ENCODE results near the gene ANGPTL2. TPM values are rescaled to one million over a fixed set of nuclear protein-coding genes. Genes with fewer than 3 reads are reported as not detected.

ANGPTL2 gene
- total RNA-seq, 1 donor from 2014 or later: 5.7 TPM

DNA sequence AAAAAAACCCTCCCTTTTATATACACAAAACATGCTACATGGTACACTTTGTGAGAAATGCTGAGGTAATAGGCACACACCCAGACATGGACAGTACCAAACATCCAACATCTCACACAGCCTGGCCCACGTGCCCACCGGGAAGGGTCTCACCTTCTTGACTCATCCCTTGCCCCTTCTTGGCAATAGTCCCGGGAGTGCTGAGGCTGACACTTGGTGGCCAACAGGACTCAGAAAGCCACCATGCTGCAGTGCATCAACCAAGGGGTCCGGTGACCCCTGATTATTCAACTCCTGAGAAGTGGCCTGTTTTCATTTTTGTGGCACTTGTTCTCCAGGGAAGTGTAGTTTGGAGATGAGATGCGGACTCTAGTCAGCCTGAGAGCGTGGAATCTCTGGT, 35.0 kb downstream of the ANGPTL2 start:
- TF ChIP-seq, protein P1, sequence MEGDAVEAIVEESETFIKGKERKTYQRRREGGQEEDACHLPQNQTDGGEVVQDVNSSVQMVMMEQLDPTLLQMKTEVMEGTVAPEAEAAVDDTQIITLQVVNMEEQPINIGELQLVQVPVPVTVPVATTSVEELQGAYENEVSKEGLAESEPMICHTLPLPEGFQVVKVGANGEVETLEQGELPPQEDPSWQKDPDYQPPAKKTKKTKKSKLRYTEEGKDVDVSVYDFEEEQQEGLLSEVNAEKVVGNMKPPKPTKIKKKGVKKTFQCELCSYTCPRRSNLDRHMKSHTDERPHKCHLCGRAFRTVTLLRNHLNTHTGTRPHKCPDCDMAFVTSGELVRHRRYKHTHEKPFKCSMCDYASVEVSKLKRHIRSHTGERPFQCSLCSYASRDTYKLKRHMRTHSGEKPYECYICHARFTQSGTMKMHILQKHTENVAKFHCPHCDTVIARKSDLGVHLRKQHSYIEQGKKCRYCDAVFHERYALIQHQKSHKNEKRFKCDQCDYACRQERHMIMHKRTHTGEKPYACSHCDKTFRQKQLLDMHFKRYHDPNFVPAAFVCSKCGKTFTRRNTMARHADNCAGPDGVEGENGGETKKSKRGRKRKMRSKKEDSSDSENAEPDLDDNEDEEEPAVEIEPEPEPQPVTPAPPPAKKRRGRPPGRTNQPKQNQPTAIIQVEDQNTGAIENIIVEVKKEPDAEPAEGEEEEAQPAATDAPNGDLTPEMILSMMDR (IDR thresholded peaks at IDR 0.05; ENCODE audit: unreplicated experiment): no peak
- H3K27ac Mint-ChIP-seq (ENCODE audit: unreplicated experiment): no peak overlapping the region
- H3K9me3 Mint-ChIP-seq (ENCODE audit: unreplicated experiment): no peaks in the 10 kb centered on the region
- DNase-seq (ENCODE audit: low spot score): no peak
- H3K27me3 Mint-ChIP-seq (ENCODE audit: unreplicated experiment): peaks cover 4% of the 10 kb centered on the region
- no peak overlapping the region for H3K4me3 Mint-ChIP-seq (ENCODE audit: unreplicated experiment)
- peaks cover 7% of the 10 kb centered on the region for H3K4me1 Mint-ChIP-seq (ENCODE audit: unreplicated experiment)
- H3K36me3 Mint-ChIP-seq (ENCODE audit: low read depth, unreplicated experiment): peaks cover 4% of the 10 kb centered on the region

GRCh38 chr9:127086771-127087170, 35.7 kb downstream of the ANGPTL2 start:
- H3K36me3 Mint-ChIP-seq (ENCODE audit: low read depth, unreplicated experiment): peaks cover 4% of the 10 kb centered on the region
- no peak for DNase-seq (ENCODE audit: low spot score)
- no peak overlapping the region for H3K27ac Mint-ChIP-seq (ENCODE audit: unreplicated experiment)
- TF ChIP-seq, protein P1 (IDR thresholded peaks at IDR 0.05; ENCODE audit: unreplicated experiment): no peak
- H3K27me3 Mint-ChIP-seq (ENCODE audit: unreplicated experiment): peaks cover 4% of the 10 kb centered on the region
- no peak overlapping the region for H3K4me3 Mint-ChIP-seq (ENCODE audit: unreplicated experiment)
- no peaks in the 10 kb centered on the region for H3K9me3 Mint-ChIP-seq (ENCODE audit: unreplicated experiment)
- peaks cover 7% of the 10 kb centered on the region for H3K4me1 Mint-ChIP-seq (ENCODE audit: unreplicated experiment)

GRCh38 chr9:127085186-127085585, 37.2 kb downstream of the ANGPTL2 start:
- Mint-ChIP-seq H3K36me3 (ENCODE audit: low read depth, unreplicated experiment) (peaks cover 4% of the 10 kb centered on the region), H3K4me3 (ENCODE audit: unreplicated experiment) (no peak overlapping the region), H3K27me3 (ENCODE audit: unreplicated experiment) (peaks cover 3% of the 10 kb centered on the region), H3K27ac (ENCODE audit: unreplicated experiment) (no peak overlapping the region), H3K4me1 (ENCODE audit: unreplicated experiment) (peaks cover 7% of the 10 kb centered on the region), H3K9me3 (ENCODE audit: unreplicated experiment) (no peaks in the 10 kb centered on the region)
- no peak for DNase-seq (ENCODE audit: low spot score)
- TF ChIP-seq, protein P1 (IDR thresholded peaks at IDR 0.05; ENCODE audit: unreplicated experiment): no peak

DNA sequence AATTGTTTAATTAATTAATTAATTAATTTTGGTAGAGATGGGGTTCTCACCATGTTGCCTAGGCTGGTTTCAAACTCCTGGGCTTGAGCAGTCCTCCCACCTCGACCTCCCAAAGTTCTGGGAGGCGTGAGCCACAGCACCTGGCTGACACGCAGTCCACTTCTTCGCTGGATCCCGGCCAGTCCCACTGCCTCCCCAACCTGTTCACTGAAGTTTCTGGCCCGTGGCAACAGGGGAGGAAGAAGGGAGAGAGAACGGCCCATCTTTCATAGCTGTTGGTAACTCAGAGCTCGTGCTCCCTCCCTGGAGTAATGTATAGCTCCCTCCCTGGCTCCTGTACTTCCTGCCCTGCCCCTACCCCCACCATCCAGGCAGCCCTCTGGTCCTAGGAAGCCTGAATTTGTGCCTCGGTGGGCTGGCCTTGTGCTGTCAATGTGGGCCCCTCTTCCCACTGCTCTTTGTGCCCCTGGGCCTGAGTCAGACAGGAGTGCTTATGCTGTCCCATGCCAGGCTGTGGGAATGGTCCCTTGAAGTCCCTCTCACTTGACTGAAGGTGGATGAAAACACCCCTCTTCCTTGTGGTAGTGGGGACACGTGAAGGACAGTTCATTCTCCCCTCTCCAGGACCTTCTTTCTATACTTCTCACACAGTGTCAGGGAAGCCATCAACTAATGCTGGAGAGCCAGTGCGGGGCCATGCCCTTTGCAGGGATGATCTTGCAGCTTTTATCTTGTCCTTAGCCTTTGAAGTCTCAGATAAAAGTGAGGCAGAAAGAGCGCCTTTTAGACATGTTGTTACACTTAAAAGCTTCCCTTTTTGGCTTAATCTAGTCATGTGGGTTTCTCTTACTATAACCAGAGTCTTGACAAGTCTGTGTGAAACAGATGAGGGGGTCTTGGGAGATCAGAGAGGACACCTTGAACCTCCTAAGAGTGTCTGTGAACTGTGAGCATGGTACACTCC, 38.1 kb downstream of the ANGPTL2 start:
- Mint-ChIP-seq H3K4me3 (ENCODE audit: unreplicated experiment) (no peak overlapping the region), H3K9me3 (ENCODE audit: unreplicated experiment) (no peaks in the 10 kb centered on the region), H3K27ac (ENCODE audit: unreplicated experiment) (no peak overlapping the region), H3K4me1 (ENCODE audit: unreplicated experiment) (peaks cover 7% of the 10 kb centered on the region), H3K27me3 (ENCODE audit: unreplicated experiment) (peaks cover 3% of the 10 kb centered on the region), H3K36me3 (ENCODE audit: low read depth, unreplicated experiment) (peaks cover 5% of the 10 kb centered on the region)
- TF ChIP-seq, protein P1 (IDR thresholded peaks at IDR 0.05; ENCODE audit: unreplicated experiment): no peak
- no peak for DNase-seq (ENCODE audit: low spot score)

Measured in endothelial cell (in vitro differentiated cells).